GM23338 (cell line): ENCODE results near the gene ITGB7. TPM values are rescaled to one million over a fixed set of nuclear protein-coding genes. Genes with fewer than 3 reads are reported as not detected.

Experiments
- ATAC-seq: fragments of 200-7000 bp; cut with Tn5 transposase; 3 replicates; pipeline ENCODE4 v1.9.1; 2020
- DNase-seq: peaks from one replicate; pipeline ENCODE4 v3.0.0-alpha.2; 2015; ENCODE audit warnings: low spot score
- H2AFZ ChIP-seq: fragments of 200-600 bp; sonication (generic); 2 replicates; pipeline ENCODE4 v1.8.0; 2016; ENCODE audit warnings: antibody characterized with exemption, mild to moderate bottlenecking, moderate library complexity
- H3F3A ChIP-seq: fragments of 200-600 bp; sonication (generic); replicated peaks from 2 replicates; pipeline ENCODE4 v1.8.0; 2017; ENCODE audit warnings: antibody characterized with exemption, mixed run types, low read depth
- H3K27ac ChIP-seq: fragments of 200-600 bp; sonication (generic); 2 replicates; pipeline ENCODE4 v1.6.1; 2016; ENCODE audit warnings: low read depth
- H3K27me3 ChIP-seq: fragments of 200-600 bp; sonication (generic); 2 replicates; pipeline ENCODE4 v1.8.0; 2016; ENCODE audit warnings: mild to moderate bottlenecking, mixed run types, moderate library complexity; ENCODE audit not compliant: insufficient read depth
- H3K36me3 ChIP-seq: fragments of 200-600 bp; sonication (generic); 2 replicates; pipeline ENCODE4 v1.8.0; 2016; ENCODE audit warnings: mild to moderate bottlenecking; ENCODE audit not compliant: insufficient read depth
- H3K4me1 ChIP-seq: fragments of 200-600 bp; sonication (generic); 2 replicates; pipeline ENCODE4 v1.8.0; 2016; ENCODE audit warnings: mild to moderate bottlenecking, moderate library complexity; ENCODE audit not compliant: insufficient read depth
- H3K4me2 ChIP-seq: fragments of 200-600 bp; sonication (generic); 2 replicates; pipeline ENCODE4 v1.7.1; 2017; ENCODE audit warnings: mixed run types
- H3K4me3 ChIP-seq: fragments of 200-600 bp; sonication (generic); 2 replicates; pipeline ENCODE4 v1.6.1; 2016; ENCODE audit warnings: mixed run types
- H3K79me2 ChIP-seq: fragments of 200-600 bp; sonication (generic); replicated peaks from 2 replicates; pipeline ENCODE4 v1.8.0; 2017; ENCODE audit warnings: mild to moderate bottlenecking; ENCODE audit not compliant: insufficient read depth
- H3K9me2 ChIP-seq: fragments of 200-600 bp; sonication (generic); 2 replicates; pipeline ENCODE4 v1.8.0; 2017; ENCODE audit not compliant: insufficient read depth
- H4K20me1 ChIP-seq: fragments of 200-600 bp; sonication (generic); replicated peaks from 2 replicates; pipeline ENCODE4 v1.8.0; 2017; ENCODE audit warnings: mild to moderate bottlenecking; ENCODE audit not compliant: insufficient read depth
- H3K27ac Mint-ChIP-seq: 2 replicates; pipeline ENCODE4 v1.8.0; 2020; ENCODE audit warnings: inconsistent platforms, mild to moderate bottlenecking, moderate library complexity, mixed read lengths
- H3K27me3 Mint-ChIP-seq: 3 replicates; pipeline ENCODE4 v1.8.0; 2022; ENCODE audit warnings: low read depth, mild to moderate bottlenecking, moderate library complexity, mixed read lengths, inconsistent platforms; ENCODE audit not compliant: insufficient read depth, poor library complexity
- H3K36me3 Mint-ChIP-seq: 3 replicates; pipeline ENCODE4 v1.8.0; 2021; ENCODE audit warnings: low read depth, mild to moderate bottlenecking, inconsistent platforms, moderate library complexity, mixed read lengths
- H3K4me1 Mint-ChIP-seq: 3 replicates; pipeline ENCODE4 v1.8.0; 2020; ENCODE audit warnings: mild to moderate bottlenecking, inconsistent platforms, mixed read lengths
- H3K4me3 Mint-ChIP-seq: 3 replicates; pipeline ENCODE4 v1.8.0; 2021; ENCODE audit warnings: moderate library complexity, mild to moderate bottlenecking, inconsistent platforms, mixed read lengths
- H3K9me3 Mint-ChIP-seq: 3 replicates; pipeline ENCODE4 v1.8.0; 2020; ENCODE audit warnings: moderate library complexity, mild to moderate bottlenecking, inconsistent platforms, mixed read lengths
- CREB1 ChIP-seq: fragments of 250-450 bp; sonication (Bioruptor Pico); IDR thresholded peaks from 2 replicates; pipeline ENCODE4 v1.5.0; 2020; ENCODE audit warnings: low read depth, mild to moderate bottlenecking, moderate library complexity
- CTCF ChIP-seq, 2 experiments: fragments of 200-600 bp in 1 of 2; sonication (generic) in 1 of 2; conservative IDR thresholded peaks; 2 replicates each; pipeline versions ENCODE4 v1.5.1 to v1.6.1; 2016 to 2017; ENCODE audit warnings: antibody characterized with exemption in 2 of 2, low read depth in 2 of 2, mild to moderate bottlenecking in 2 of 2, moderate library complexity in 1 of 2
- ETS1 ChIP-seq: IDR thresholded peaks from 2 replicates; pipeline ENCODE4 v1.6.1; 2016; ENCODE audit warnings: antibody characterized with exemption
- EZH2phosphoT487 ChIP-seq: fragments of 200-600 bp; sonication (generic); IDR thresholded peaks from one replicate; pipeline ENCODE4 v1.8.1; 2018; ENCODE audit warnings: antibody characterized with exemption; ENCODE audit not compliant: unreplicated experiment
- JUNB ChIP-seq: IDR thresholded peaks from one replicate; pipeline ENCODE4 v1.6.1; 2016; ENCODE audit warnings: antibody characterized with exemption; ENCODE audit not compliant: unreplicated experiment
- POLR2AphosphoS5 ChIP-seq: IDR thresholded peaks from 2 replicates; pipeline ENCODE4 v1.6.1; 2016; ENCODE audit warnings: antibody characterized with exemption, low read depth
- REST ChIP-seq: IDR thresholded peaks from one replicate; pipeline ENCODE4 v1.6.1; 2018; ENCODE audit warnings: antibody characterized with exemption; ENCODE audit not compliant: unreplicated experiment
- STAT1 ChIP-seq: IDR thresholded peaks from one replicate; pipeline ENCODE4 v1.6.1; 2016; ENCODE audit warnings: antibody characterized with exemption; ENCODE audit not compliant: unreplicated experiment
- ZNF114 ChIP-seq: fragments of 250-450 bp; sonication (Bioruptor Pico); IDR thresholded peaks from 2 replicates; pipeline ENCODE4 v1.5.0; 2020; ENCODE audit warnings: mild to moderate bottlenecking, moderate library complexity
- ZNF331 ChIP-seq: fragments of 250-450 bp; sonication (Bioruptor Pico); IDR thresholded peaks from 2 replicates; pipeline ENCODE4 v1.5.0; 2020; ENCODE audit warnings: low read depth, mild to moderate bottlenecking, moderate library complexity
- ZNF462 ChIP-seq: fragments of 250-450 bp; sonication (Bioruptor Pico); IDR thresholded peaks from 2 replicates; pipeline ENCODE4 v1.5.0; 2020; ENCODE audit warnings: mild to moderate bottlenecking, moderate library complexity
- polyA plus RNA-seq: library from polyadenylated mRNA; unstranded; fragments of >200 nt; fragmentation: Nextera tagmentation; extraction: Ambion mirVana; gene quantifications from 2 replicates; pipeline ENCODE4 v1.2.1, GENCODE V29; 2016
- total RNA-seq: library from RNA; depleted of rRNA; stranded (reverse); fragments of >200 nt; shearing (Covaris generic); gene quantifications from 2 replicates; pipeline ENCODE4 v1.2.3, GENCODE V29; 2014

The ITGB7 gene
- total and polyA plus RNA-seq, 2 experiments from 2014 or later = 0.32 TPM; not detected in 1

- H3K36me3 Mint-ChIP-seq = peaks cover 8% of the 10 kb centered on the region; the same call in 1 of the 3 replicates
- ATAC-seq = no peak
- peaks cover 21% of the 10 kb centered on the region for H3K9me3 Mint-ChIP-seq
These were observed 63.7 kb downstream of the ITGB7 start for GRCh38 chr12:53143355-53143754.

More at GRCh38 chr12:53143355-53143754, 63.7 kb downstream of the ITGB7 start:
- Histone ChIP-seq H3K4me1 (no peaks in the 10 kb centered on the region), H3K79me2 (no peaks in the 10 kb centered on the region), H4K20me1 (no peaks in the 10 kb centered on the region), H3K27me3 (no peaks in the 10 kb centered on the region), H3K4me3 (no peak overlapping the region), H3K9me2 (no peaks in the 10 kb centered on the region), H3K36me3 (no peaks in the 10 kb centered on the region), H3K27ac (no peak overlapping the region), H2AFZ (no peak overlapping the region), H3K4me2 (no peak overlapping the region), H3F3A (peaks cover 17% of the 10 kb centered on the region)
- DNase-seq = no peak
- Mint-ChIP-seq H3K4me3 (no peak overlapping the region), H3K4me1 (no peaks in the 10 kb centered on the region; the same call in 2 of the 3 replicates), H3K27me3 (peaks cover 3% of the 10 kb centered on the region), H3K27ac (no peak overlapping the region)
- TF ChIP-seq POLR2AphosphoS5 = no peak
- TF ChIP-seq CREB1 = no peak
- no peak for TF ChIP-seq ZNF462 (CRISPR knock-in tag)
- TF ChIP-seq EZH2phosphoT487 = no peak
- TF ChIP-seq ZNF114 (CRISPR knock-in tag) = no peak
- TF ChIP-seq JUNB = no peak
- TF ChIP-seq ZNF331 (CRISPR knock-in tag) = no peak
- TF ChIP-seq CTCF (conservative IDR thresholded peaks at IDR 0.05; ENCODE audit: low read depth in 2 of 2) = no peak
- TF ChIP-seq STAT1 = no peak
- no peak for TF ChIP-seq REST
- no peak for TF ChIP-seq ETS1
